Adrenal gland (tissue), 12 donors: Measurements from ENCODE around the gene CDK14. TPM values are rescaled to one million over a fixed set of nuclear protein-coding genes. Genes with fewer than 3 reads are reported as not detected.
A peak's percentile ranks its signal among the peaks of the same experiment; 100 is the strongest.

Experiments used
- DNase-seq, 7 donors: peaks; one replicate each; pipeline ENCODE4 v3.0.0-alpha.2; 2019 to 2020
- H3K27ac ChIP-seq, 5 donors: fragments of 200-600 bp; sonication (generic) in 4 of 5; 1 replicate in 3 of 5; 2 replicates in 2 of 5; pipeline versions ENCODE4 v1.5.1 to v1.8.0; 2016 to 2020; ENCODE audit warnings: mild to moderate bottlenecking in 1 of 5
- H3K27me3 ChIP-seq: fragments of 200-600 bp; 2 replicates; pipeline ENCODE4 v1.8.0; 2021
- H3K36me3 ChIP-seq, 2 donors: fragments of 200-600 bp; replicated peaks in 1 of 2; 1 replicate in 1 of 2; 2 replicates in 1 of 2; pipeline versions ENCODE4 v1.5.1 to v1.8.0; 2018 to 2022
- H3K4me1 ChIP-seq, 2 donors: fragments of 200-600 bp; replicated peaks in 1 of 2; 1 replicate in 1 of 2; 2 replicates in 1 of 2; pipeline versions ENCODE4 v1.5.1 to v1.8.0; 2018 to 2021
- H3K4me3 ChIP-seq, 4 donors: fragments of 200-600 bp; sonication (generic) in 3 of 4; one replicate each; pipeline ENCODE4 v1.5.1; 2016 to 2018
- H3K9me3 ChIP-seq, 3 donors: fragments of 200-600 bp; sonication (generic) in 1 of 3; replicated peaks in 1 of 3; 1 replicate in 2 of 3; 2 replicates in 1 of 3; pipeline versions ENCODE4 v1.5.1 to v1.8.0; 2016 to 2021
- POLR2A ChIP-seq, 2 donors: fragments of 450-650 bp; IDR thresholded peaks; one replicate each; pipeline ENCODE4 v1.6.1; 2017; ENCODE audit warnings: antibody characterized with exemption in 2 of 2, mild to moderate bottlenecking in 2 of 2, moderate library complexity in 1 of 2
- WGBS, 4 donors: extraction: QIAGEN DNeasy Blood & Tissue Kit in 2 of 4; methylation state at CpG; one replicate each; pipeline versions ENCODE4 v1.1.5 to v1.1.7; 2013 to 2017; 5-methylcytosine and 5-hydroxymethylcytosine counted together
- intact Hi-C, 2 donors: fragments of 100-400 bp; cut with DNase I; formaldehyde crosslinking; loops; one replicate each; pipeline versions ENCODE4 v1.14.1 to v1.15.0; 2022 to 2023
- polyA plus RNA-seq, 3 donors: library from polyadenylated mRNA; stranded (reverse); fragments of 200-250 nt in 2 of 3; fragments of 350-450 nt in 1 of 3; fragmentation: Illumina TruSeq in 1 of 3; extraction: RNeasy Lipid Tissue Mini Kit (QIAGEN cat#74804) in 1 of 3; gene quantifications; one replicate each; pipeline ENCODE4 v1.2.3, GENCODE V29; 2013 to 2014
- total RNA-seq, 9 donors: library from RNA; depleted of rRNA in 4 of 9; stranded (reverse); fragments of >200 nt in 4 of 9; fragments of 120-200 nt in 1 of 9; fragmentation: NEBNext Ultra II Directional in 1 of 9; extraction: Animal tissue kit (Norgen Biotek cat#: 25700) in 1 of 9; gene quantifications; one replicate each; pipeline versions ENCODE4 v1.1.0 to v1.2.4, GENCODE V29; 2013 to 2023
- TF ChIP-seq, protein P1 (sequence below), 6 experiments: fragments of 450-650 bp in 4 of 6; fragments of 200-600 bp in 2 of 6; sonication (generic) in 1 of 6; IDR thresholded peaks; 1 replicate in 5 of 6; 2 replicates in 1 of 6; pipeline versions ENCODE4 v1.5.1 to v1.8.0; 2016 to 2021; ENCODE audit warnings: antibody characterized with exemption in 6 of 6, mild to moderate bottlenecking in 2 of 6, moderate library complexity in 1 of 6
- donor health status: healthy with polysubstance abuse.
- donor health status: Bipolar disorder and iron deficiency.
- donor health status: DM: yes; HTN: yes; CAD: no.
- donor health status: DM: no; HTN: no; CAD: no.
- donor health status: DM: no; HTN: no; CAD: no.
- donor health status: DM: yes; HTN: yes; CAD: no.

Gene CDK14
- total and polyA plus RNA-seq, 12 donors: 1.9 to 14.5 (median 7.6) TPM

DNA sequence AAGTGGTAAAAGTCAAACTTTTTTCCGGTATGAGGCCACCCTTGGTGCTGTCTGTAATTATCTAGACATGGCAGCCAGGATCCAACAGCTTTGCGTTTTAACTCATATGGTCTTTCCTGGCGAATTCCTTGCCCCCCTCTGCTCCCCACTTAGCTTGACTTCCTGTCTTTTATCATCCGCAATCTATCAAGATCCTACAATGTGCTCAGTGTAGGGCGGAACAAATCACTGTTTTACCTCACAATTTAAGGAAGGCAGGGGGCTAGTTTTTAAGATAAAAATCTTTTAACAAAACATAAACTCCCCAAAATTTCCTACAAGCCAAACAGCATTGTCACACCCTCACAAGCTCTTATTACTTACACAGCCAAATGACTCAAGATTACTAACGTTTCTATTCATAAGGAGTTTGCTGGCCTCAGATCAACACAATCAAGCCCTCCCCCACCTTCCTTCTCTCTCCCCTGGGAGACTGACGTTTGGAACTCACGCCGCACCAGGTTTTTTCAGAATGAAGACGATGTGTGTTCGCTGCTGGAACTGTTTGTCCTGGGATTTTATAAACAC lies 1.3 kb upstream of the CDK14 start:
- Histone ChIP-seq H3K9me3 (no peaks in the 10 kb centered on the region), H3K4me3 (no peak overlapping the region), H3K27ac (no peak overlapping the region), H3K36me3 (no peaks in the 10 kb centered on the region), H3K4me1 (peaks cover 0 to 19% of the 10 kb centered on the region in 2 donors), H3K27me3 (no peaks in the 10 kb centered on the region)
- DNase-seq: peak in 2 of 7 donors; percentile 13 to 22
- intact Hi-C loops: no loop called here
- no peak for TF ChIP-seq POLR2A (IDR thresholded peaks at IDR 0.05)
- TF ChIP-seq, protein P1, sequence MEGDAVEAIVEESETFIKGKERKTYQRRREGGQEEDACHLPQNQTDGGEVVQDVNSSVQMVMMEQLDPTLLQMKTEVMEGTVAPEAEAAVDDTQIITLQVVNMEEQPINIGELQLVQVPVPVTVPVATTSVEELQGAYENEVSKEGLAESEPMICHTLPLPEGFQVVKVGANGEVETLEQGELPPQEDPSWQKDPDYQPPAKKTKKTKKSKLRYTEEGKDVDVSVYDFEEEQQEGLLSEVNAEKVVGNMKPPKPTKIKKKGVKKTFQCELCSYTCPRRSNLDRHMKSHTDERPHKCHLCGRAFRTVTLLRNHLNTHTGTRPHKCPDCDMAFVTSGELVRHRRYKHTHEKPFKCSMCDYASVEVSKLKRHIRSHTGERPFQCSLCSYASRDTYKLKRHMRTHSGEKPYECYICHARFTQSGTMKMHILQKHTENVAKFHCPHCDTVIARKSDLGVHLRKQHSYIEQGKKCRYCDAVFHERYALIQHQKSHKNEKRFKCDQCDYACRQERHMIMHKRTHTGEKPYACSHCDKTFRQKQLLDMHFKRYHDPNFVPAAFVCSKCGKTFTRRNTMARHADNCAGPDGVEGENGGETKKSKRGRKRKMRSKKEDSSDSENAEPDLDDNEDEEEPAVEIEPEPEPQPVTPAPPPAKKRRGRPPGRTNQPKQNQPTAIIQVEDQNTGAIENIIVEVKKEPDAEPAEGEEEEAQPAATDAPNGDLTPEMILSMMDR (IDR thresholded peaks at IDR 0.05): no peak
- WGBS, 4 donors: 50 to 61% (median 53%) methylated on average over 11 of the region's 11 CpGs

DNA sequence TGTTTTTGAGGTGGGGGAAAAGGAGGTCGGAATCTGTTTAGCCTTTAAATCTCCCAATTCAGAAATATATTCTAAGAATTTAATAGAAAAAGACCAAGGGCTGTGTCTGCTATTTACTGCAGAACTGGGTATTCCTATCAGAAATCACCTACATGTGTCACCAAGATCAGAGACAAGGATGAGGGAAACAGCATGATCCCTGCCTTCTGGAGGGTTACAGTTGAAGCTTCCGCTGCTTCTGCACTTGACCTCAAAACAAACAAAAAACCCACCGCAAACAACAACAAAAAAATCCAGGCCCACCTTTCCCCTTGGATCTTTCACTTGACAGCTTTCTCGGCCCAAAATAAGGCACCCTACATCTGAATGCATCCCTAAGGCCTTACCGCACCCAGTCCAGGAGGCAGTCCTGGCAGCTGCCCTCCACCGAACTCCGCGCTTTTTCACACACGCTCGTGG lies 750 bp upstream of the CDK14 start:
- peak overlapping the region in 3 of 5 donors; percentile 8 to 81 (median 71) for H3K27ac ChIP-seq
- intact Hi-C loops: no loop called here
- H3K36me3 ChIP-seq: no peaks in the 10 kb centered on the region
- peaks cover 0 to 19% of the 10 kb centered on the region in 2 donors for H3K4me1 ChIP-seq
- no peak for DNase-seq
- WGBS, 4 donors: 18 to 31% (median 25%) methylated on average over 8 to 10 of the region's 10 CpGs
- no peaks in the 10 kb centered on the region for H3K9me3 ChIP-seq
- TF ChIP-seq POLR2A (IDR thresholded peaks at IDR 0.05): no peak
- TF ChIP-seq, protein P1 (IDR thresholded peaks at IDR 0.05): no peak
- H3K4me3 ChIP-seq: peak overlapping the region in 2 of 4 donors; percentile 69 to 87
- no peaks in the 10 kb centered on the region for H3K27me3 ChIP-seq

DNA sequence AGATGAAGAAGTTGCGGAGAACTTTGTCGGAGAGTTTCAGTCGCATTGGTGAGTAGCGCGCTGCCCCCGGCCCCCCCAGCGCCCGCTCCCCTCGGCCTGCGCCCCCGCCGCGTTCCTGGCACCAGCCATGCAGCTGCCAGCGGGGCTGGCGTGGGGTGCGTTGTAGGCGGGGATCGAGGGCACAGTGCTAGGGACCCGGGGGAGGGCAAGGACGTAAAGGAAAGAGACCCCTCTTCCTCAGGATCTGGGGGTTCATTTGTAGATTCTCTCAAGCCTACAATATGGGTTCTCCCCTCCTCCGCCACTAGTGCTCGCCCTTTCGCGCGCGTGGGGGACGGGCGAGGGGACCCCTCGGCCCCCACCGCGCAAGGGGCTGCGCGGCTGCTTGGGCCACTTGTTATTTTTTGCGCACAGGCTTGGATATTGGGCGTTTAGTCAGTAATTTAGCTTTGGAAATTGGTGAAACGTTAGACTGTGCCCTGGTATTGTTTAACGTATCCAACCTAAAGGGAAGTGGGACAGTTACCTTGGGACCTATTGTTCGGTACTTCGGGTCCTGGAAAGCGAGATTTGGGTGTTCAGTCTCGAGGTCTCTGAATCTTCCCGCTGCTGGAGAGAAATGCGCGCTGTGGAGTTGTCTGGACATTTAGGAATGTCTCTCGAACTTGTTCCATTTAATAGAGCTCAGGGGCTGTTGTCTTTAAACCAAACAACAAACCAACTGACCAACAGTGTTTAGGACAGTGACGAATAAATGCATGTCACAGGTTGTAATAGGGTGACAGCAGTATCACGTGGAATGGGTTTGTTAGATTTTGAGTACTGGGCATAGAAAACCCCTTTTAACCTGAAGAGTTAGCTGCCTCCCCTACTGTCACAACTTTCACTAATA lies 796 bp downstream of the CDK14 start:
- WGBS, 4 donors: 2 to 3% (median 2%) methylated on average over 25 to 47 of the region's 47 CpGs
- Histone ChIP-seq H3K27me3 (no peaks in the 10 kb centered on the region), H3K36me3 (no peaks in the 10 kb centered on the region), H3K4me3 (peak overlapping the region; percentile 51 to 91 (median 78)), H3K4me1 (peaks cover 0 to 19% of the 10 kb centered on the region in 2 donors), H3K9me3 (no peaks in the 10 kb centered on the region), H3K27ac (peak overlapping the region in 2 of 5 donors; percentile 53 to 81)
- peak in 1 of 7 donors; percentile 13 for DNase-seq
- TF ChIP-seq POLR2A (IDR thresholded peaks at IDR 0.05): no peak
- TF ChIP-seq, protein P1 (IDR thresholded peaks at IDR 0.05): no peak
- intact Hi-C loops: no loop called here

DNA sequence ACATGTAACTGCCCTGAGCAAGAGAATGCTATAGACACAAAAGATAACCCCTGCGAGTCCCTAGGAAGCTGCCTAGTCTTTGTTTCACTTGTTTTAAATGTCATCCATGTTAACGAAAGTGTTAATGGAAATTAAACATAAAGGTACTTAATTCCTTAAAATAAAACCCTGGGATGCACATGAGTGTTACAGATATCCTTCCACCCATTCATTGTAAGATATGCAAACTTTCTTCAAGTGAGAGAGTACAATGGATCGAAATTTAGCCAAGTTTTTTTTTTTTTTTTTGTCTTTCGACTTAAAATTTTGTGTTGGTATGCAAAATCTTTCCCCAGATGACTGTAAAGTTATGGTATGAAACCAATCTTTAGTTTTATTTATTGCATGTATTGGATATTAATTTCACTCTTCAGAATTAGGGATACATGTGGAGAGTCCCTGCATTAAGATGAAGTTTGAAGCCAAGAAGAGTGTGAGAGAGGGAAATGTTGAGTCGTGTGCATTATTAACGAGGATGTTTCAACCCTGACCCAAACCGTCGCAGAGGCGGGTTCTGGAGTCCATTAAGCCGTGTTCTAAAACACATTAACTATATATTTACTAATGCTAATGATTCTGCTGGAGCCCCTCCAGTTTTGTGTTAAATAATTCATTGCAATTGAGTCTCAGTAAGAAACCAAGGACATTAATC lies 1.6 kb downstream of the CDK14 start:
- Histone ChIP-seq H3K36me3 (no peaks in the 10 kb centered on the region), H3K4me1 (peaks cover 0 to 19% of the 10 kb centered on the region in 2 donors), H3K27me3 (no peaks in the 10 kb centered on the region), H3K27ac (no peak overlapping the region), H3K4me3 (peak overlapping the region in 1 of 4 donors; percentile 87), H3K9me3 (no peaks in the 10 kb centered on the region)
- TF ChIP-seq, protein P1 (IDR thresholded peaks at IDR 0.05): no peak
- TF ChIP-seq POLR2A (IDR thresholded peaks at IDR 0.05): no peak
- WGBS, 4 donors: 59 to 65% (median 61%) methylated on average over 10 of the region's 10 CpGs
- intact Hi-C loops: no loop called here
- no peak for DNase-seq
